GM23338 (cell line): ENCODE results near the gene ZNF778. TPM values are rescaled to one million over a fixed set of nuclear protein-coding genes. Genes with fewer than 3 reads are reported as not detected.

ENCODE experiments used
- EZH2 ChIP-seq: fragments of 200-600 bp; sonication (generic); IDR thresholded peaks from one replicate; pipeline ENCODE4 v1.8.0; 2017; ENCODE audit warnings: antibody characterized with exemption, mild to moderate bottlenecking, low read depth; ENCODE audit not compliant: unreplicated experiment
- EZH2phosphoT487 ChIP-seq: fragments of 200-600 bp; sonication (generic); IDR thresholded peaks from one replicate; pipeline ENCODE4 v1.8.1; 2018; ENCODE audit warnings: antibody characterized with exemption; ENCODE audit not compliant: unreplicated experiment
- polyA plus RNA-seq: library from polyadenylated mRNA; unstranded; fragments of >200 nt; fragmentation: Nextera tagmentation; extraction: Ambion mirVana; gene quantifications from 2 replicates; pipeline ENCODE4 v1.2.1, GENCODE V29; 2016
- total RNA-seq: library from RNA; depleted of rRNA; stranded (reverse); fragments of >200 nt; shearing (Covaris generic); gene quantifications from 2 replicates; pipeline ENCODE4 v1.2.3, GENCODE V29; 2014
- TF ChIP-seq, protein P1 (sequence below): fragments of 250-450 bp; sonication (Bioruptor Pico); IDR thresholded peaks from 2 replicates; pipeline ENCODE4 v1.5.0; 2020; ENCODE audit warnings: mild to moderate bottlenecking, moderate library complexity
- TF ChIP-seq, protein P2 (sequence below): IDR thresholded peaks from one replicate; pipeline ENCODE4 v1.6.1; 2018; ENCODE audit warnings: antibody characterized with exemption; ENCODE audit not compliant: unreplicated experiment
- TF ChIP-seq, protein P3 (sequence below): IDR thresholded peaks from 2 replicates; pipeline ENCODE4 v1.6.1; 2016; ENCODE audit warnings: antibody characterized with exemption

ZNF778 gene
- total and polyA plus RNA-seq, 2 experiments from 2014 or later, result 7.9 to 43.4 TPM

DNA sequence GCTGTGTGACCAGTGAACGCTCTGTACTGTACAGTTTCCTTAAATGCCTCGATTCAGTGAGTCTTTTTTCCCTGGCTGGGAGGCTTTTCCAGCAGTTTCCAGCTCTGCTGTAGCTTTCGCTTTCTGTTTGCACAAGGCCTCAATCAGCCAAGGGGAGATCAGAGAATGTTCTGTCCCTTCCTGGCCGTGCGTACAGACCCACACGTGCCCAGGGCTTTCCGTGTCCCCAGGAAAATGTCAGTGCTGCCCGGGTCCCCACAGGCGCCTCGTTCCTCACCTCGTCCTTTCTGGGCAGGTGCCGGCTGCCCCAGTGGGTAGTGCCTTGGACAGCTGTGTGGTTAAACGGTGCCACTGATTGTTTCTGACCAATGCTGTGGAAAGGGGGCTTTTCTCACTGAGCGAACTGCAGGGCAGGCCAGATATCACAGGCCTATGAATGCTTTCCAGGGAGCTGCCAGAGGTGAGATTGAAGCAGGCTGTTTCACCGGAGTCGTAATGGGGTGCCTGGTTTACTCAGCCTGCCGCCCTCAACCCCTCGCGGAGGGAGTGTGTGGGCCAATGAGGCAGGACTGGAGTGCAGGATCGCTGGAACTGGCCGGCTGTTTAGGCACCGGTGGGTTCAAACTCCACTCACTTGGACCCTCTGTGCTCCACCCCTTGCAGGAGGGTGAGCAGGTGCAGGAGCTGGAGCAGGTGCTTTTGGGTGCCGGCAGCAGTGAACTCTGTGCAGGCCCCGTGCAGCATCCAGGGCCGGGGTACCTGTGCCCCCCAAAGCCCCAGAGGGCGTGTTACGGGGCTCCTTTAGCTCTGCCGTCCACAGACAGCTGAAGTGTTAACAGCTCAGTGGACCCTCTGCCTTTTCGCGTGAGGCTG lies 44.4 kb downstream of the ZNF778 start (continued):
- TF ChIP-seq, protein P1, sequence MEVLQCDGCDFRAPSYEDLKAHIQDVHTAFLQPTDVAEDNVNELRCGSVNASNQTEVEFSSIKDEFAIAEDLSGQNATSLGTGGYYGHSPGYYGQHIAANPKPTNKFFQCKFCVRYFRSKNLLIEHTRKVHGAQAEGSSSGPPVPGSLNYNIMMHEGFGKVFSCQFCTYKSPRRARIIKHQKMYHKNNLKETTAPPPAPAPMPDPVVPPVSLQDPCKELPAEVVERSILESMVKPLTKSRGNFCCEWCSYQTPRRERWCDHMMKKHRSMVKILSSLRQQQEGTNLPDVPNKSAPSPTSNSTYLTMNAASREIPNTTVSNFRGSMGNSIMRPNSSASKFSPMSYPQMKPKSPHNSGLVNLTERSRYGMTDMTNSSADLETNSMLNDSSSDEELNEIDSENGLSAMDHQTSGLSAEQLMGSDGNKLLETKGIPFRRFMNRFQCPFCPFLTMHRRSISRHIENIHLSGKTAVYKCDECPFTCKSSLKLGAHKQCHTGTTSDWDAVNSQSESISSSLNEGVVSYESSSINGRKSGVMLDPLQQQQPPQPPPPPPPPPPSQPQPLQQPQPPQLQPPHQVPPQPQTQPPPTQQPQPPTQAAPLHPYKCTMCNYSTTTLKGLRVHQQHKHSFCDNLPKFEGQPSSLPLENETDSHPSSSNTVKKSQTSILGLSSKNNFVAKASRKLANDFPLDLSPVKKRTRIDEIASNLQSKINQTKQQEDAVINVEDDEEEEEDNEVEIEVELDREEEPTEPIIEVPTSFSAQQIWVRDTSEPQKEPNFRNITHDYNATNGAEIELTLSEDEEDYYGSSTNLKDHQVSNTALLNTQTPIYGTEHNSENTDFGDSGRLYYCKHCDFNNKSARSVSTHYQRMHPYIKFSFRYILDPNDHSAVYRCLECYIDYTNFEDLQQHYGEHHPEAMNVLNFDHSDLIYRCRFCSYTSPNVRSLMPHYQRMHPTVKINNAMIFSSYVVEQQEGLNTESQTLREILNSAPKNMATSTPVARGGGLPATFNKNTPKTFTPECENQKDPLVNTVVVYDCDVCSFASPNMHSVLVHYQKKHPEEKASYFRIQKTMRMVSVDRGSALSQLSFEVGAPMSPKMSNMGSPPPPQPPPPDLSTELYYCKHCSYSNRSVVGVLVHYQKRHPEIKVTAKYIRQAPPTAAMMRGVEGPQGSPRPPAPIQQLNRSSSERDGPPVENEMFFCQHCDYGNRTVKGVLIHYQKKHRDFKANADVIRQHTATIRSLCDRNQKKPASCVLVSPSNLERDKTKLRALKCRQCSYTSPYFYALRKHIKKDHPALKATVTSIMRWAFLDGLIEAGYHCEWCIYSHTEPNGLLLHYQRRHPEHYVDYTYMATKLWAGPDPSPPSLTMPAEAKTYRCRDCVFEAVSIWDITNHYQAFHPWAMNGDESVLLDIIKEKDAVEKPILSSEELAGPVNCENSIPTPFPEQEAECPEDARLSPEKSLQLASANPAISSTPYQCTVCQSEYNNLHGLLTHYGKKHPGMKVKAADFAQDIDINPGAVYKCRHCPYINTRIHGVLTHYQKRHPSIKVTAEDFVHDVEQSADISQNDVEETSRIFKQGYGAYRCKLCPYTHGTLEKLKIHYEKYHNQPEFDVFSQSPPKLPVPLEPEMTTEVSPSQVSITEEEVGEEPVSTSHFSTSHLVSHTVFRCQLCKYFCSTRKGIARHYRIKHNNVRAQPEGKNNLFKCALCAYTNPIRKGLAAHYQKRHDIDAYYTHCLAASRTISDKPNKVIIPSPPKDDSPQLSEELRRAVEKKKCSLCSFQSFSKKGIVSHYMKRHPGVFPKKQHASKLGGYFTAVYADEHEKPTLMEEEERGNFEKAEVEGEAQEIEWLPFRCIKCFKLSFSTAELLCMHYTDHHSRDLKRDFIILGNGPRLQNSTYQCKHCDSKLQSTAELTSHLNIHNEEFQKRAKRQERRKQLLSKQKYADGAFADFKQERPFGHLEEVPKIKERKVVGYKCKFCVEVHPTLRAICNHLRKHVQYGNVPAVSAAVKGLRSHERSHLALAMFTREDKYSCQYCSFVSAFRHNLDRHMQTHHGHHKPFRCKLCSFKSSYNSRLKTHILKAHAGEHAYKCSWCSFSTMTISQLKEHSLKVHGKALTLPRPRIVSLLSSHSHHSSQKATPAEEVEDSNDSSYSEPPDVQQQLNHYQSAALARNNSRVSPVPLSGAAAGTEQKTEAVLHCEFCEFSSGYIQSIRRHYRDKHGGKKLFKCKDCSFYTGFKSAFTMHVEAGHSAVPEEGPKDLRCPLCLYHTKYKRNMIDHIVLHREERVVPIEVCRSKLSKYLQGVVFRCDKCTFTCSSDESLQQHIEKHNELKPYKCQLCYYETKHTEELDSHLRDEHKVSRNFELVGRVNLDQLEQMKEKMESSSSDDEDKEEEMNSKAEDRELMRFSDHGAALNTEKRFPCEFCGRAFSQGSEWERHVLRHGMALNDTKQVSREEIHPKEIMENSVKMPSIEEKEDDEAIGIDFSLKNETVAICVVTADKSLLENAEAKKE (CRISPR knock-in tag), result no peak
- TF ChIP-seq EZH2 (no peak), EZH2phosphoT487 (no peak)
- TF ChIP-seq, protein P2, sequence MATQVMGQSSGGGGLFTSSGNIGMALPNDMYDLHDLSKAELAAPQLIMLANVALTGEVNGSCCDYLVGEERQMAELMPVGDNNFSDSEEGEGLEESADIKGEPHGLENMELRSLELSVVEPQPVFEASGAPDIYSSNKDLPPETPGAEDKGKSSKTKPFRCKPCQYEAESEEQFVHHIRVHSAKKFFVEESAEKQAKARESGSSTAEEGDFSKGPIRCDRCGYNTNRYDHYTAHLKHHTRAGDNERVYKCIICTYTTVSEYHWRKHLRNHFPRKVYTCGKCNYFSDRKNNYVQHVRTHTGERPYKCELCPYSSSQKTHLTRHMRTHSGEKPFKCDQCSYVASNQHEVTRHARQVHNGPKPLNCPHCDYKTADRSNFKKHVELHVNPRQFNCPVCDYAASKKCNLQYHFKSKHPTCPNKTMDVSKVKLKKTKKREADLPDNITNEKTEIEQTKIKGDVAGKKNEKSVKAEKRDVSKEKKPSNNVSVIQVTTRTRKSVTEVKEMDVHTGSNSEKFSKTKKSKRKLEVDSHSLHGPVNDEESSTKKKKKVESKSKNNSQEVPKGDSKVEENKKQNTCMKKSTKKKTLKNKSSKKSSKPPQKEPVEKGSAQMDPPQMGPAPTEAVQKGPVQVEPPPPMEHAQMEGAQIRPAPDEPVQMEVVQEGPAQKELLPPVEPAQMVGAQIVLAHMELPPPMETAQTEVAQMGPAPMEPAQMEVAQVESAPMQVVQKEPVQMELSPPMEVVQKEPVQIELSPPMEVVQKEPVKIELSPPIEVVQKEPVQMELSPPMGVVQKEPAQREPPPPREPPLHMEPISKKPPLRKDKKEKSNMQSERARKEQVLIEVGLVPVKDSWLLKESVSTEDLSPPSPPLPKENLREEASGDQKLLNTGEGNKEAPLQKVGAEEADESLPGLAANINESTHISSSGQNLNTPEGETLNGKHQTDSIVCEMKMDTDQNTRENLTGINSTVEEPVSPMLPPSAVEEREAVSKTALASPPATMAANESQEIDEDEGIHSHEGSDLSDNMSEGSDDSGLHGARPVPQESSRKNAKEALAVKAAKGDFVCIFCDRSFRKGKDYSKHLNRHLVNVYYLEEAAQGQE, result no peak
- TF ChIP-seq, protein P3, sequence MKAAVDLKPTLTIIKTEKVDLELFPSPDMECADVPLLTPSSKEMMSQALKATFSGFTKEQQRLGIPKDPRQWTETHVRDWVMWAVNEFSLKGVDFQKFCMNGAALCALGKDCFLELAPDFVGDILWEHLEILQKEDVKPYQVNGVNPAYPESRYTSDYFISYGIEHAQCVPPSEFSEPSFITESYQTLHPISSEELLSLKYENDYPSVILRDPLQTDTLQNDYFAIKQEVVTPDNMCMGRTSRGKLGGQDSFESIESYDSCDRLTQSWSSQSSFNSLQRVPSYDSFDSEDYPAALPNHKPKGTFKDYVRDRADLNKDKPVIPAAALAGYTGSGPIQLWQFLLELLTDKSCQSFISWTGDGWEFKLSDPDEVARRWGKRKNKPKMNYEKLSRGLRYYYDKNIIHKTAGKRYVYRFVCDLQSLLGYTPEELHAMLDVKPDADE, result no peak
